OCI-LY7 (cell line): ENCODE data around the gene PCNX3. TPM values are rescaled to one million over a fixed set of nuclear protein-coding genes. Genes with fewer than 3 reads are reported as not detected.

Experiments
- BruUV-seq: library from RNA; stranded (reverse); fragments of 400-500 nt; replicated peaks from 2 replicates; lab custom pipeline; 2021; lab: Mats Ljungman, UMichigan
- CTCF ChIA-PET: fragments of 300-600 bp; sonication (Branson Sonifier 250); formaldehyde crosslinking; loops from one replicate; lab custom pipeline; 2022; ENCODE audit warnings: antibody characterized with exemption; ENCODE audit not compliant: unreplicated experiment; lab: Charles Lee
- POLR2A ChIA-PET: fragments of 300-600 bp; sonication (Branson Sonifier 250); formaldehyde crosslinking; loops from one replicate; lab custom pipeline; 2022; ENCODE audit warnings: antibody characterized with exemption; lab: Charles Lee
- DNase-seq: peaks from one replicate; pipeline ENCODE4 v3.0.0-alpha.2; 2015; ENCODE audit warnings: low spot score
- H2AFZ ChIP-seq: fragments of 200-600 bp; sonication (generic), shearing (Covaris generic); 2 replicates; pipeline ENCODE4 v1.6.1; 2014; ENCODE audit warnings: mild to moderate bottlenecking, antibody characterized with exemption, low read length, moderate library complexity
- H3K27ac ChIP-seq: fragments of 200-600 bp; sonication (generic); 2 replicates; pipeline ENCODE4 v1.5.1; 2014; ENCODE audit warnings: mixed run types, low read depth, mild to moderate bottlenecking, moderate library complexity, low read length, inconsistent platforms; ENCODE audit not compliant: poor library complexity, severe bottlenecking
- H3K36me3 ChIP-seq: fragments of 200-600 bp; sonication (generic); 2 replicates; pipeline ENCODE4 v1.6.1; 2014; ENCODE audit warnings: mild to moderate bottlenecking, antibody characterized with exemption, low read length, moderate library complexity, mixed read lengths; ENCODE audit not compliant: insufficient read depth
- H3K4me1 ChIP-seq: fragments of 200-600 bp; sonication (generic); 2 replicates; pipeline ENCODE4 v1.5.1; 2014; ENCODE audit warnings: mild to moderate bottlenecking, low read length; ENCODE audit not compliant: insufficient read depth, poor library complexity, severe bottlenecking
- H3K4me2 ChIP-seq: fragments of 200-600 bp; sonication (generic); 2 replicates; pipeline ENCODE4 v1.6.1; 2014; ENCODE audit warnings: mild to moderate bottlenecking, low read length
- H3K4me3 ChIP-seq: fragments of 200-600 bp; sonication (generic); 2 replicates; pipeline ENCODE4 v1.5.1; 2014; ENCODE audit warnings: mild to moderate bottlenecking, low read depth, low read length; ENCODE audit not compliant: poor library complexity, severe bottlenecking
- H3K79me2 ChIP-seq: fragments of 200-600 bp; sonication (generic); 2 replicates; pipeline ENCODE4 v1.6.1; 2016; ENCODE audit warnings: low read depth, mild to moderate bottlenecking, low read length, moderate library complexity, mixed read lengths; ENCODE audit not compliant: insufficient read depth
- H3K9me2 ChIP-seq: fragments of 200-600 bp; sonication (generic); 2 replicates; pipeline ENCODE4 v1.6.1; 2016; ENCODE audit warnings: mild to moderate bottlenecking, low read length, mixed read lengths; ENCODE audit not compliant: insufficient read depth
- H3K9me3 ChIP-seq: fragments of 200-600 bp; sonication (generic); 2 replicates; pipeline ENCODE4 v1.6.1; 2014; ENCODE audit warnings: mild to moderate bottlenecking, mixed run types, low read length, mixed read lengths
- H4K20me1 ChIP-seq: fragments of 200-600 bp; sonication (generic); 2 replicates; pipeline ENCODE4 v1.6.1; 2014; ENCODE audit warnings: mild to moderate bottlenecking, antibody characterized with exemption, low read length, moderate library complexity, mixed read lengths; ENCODE audit not compliant: insufficient read depth
- CTCF ChIP-seq: fragments of 200-600 bp; sonication (generic); conservative IDR thresholded peaks from 2 replicates; pipeline ENCODE4 v1.5.1; 2014; ENCODE audit warnings: mild to moderate bottlenecking, antibody characterized with exemption, low read length, moderate library complexity, mixed read lengths
- EZH2phosphoT487 ChIP-seq: fragments of 200-600 bp; sonication (generic); IDR thresholded peaks from 2 replicates; pipeline ENCODE4 v1.6.1; 2018; ENCODE audit warnings: low read depth, borderline replicate concordance, mild to moderate bottlenecking, mixed run types, antibody characterized with exemption, low read length, moderate library complexity, mixed read lengths
- intact Hi-C: fragments of 100-400 bp; cut with micrococcal nuclease; formaldehyde crosslinking; loops from one replicate; pipeline ENCODE4 v1.10.0; 2022; ENCODE audit not compliant: unreplicated experiment
- total RNA-seq, 2 experiments: library from RNA; depleted of rRNA in 1 of 2; stranded (reverse); fragments of >200 nt in 1 of 2; shearing (Covaris generic) in 1 of 2; gene quantifications; 2 replicates each; pipeline ENCODE4 v1.2.3, GENCODE V29; 2014 to 2022

The PCNX3 gene
- total RNA-seq, 2 experiments from 2014 or later: 36.2 to 66.7 TPM

GRCh38 chr11:65651589-65652510 lies 36.3 kb downstream of the PCNX3 start:
- ChIA-PET POLR2A (no interaction called here), CTCF (no interaction called here)
- Histone ChIP-seq H3K4me1 (peaks cover 18% of the 10 kb centered on the region), H3K9me3 (no peaks in the 10 kb centered on the region), H3K79me2 (no peaks in the 10 kb centered on the region), H3K36me3 (peaks cover 84% of the 10 kb centered on the region), H3K9me2 (no peaks in the 10 kb centered on the region), H3K27ac (peak overlapping the region; percentile 57), H4K20me1 (no peaks in the 10 kb centered on the region), H2AFZ (no peak overlapping the region), H3K4me2 (peak overlapping the region; percentile 53; the same call in 1 of the 2 replicates), H3K4me3 (peak overlapping the region; percentile 48)
- no TSS peak for BruUV-seq
- TF ChIP-seq EZH2phosphoT487: no peak
- TF ChIP-seq CTCF: no peak
- no peak for DNase-seq
- intact Hi-C loops: no loop called here

DNA sequence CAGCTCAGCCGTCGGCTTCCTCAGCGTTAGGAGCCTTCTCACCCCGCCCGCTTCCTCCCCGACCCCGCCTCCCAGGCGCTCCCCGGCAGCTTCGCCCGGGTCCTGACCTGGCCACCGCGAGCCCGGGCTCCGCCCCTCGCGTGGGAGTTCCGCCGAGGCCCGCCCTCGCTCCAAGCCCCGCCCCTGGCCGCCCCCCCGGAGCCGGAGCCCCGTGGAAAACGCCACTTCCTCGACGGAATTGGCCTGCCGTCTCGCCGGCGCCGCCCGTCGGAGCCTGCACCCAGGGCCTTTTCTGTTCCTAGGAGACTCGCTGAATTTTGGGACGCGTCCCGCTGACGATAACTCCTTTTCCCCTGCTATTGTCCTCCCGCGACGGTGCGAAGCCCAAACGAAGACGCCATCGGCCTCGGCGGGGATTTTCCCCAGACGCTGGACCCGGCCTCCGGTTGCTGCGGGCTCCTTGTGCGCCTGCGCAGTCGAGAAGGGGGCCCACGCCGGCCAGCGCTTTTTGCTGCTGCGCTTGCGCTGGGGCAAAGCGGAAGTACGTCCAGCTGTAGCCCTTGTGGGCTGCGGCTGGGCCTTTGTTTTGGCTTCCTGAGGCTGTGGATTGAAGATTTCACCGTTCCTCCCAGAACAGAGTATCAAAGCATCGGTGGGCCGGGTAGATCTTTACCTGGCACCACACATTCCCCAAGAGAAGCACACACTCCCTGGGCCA lies 37.1 kb downstream of the PCNX3 start:
- intact Hi-C loops: no loop called here
- H3K36me3 ChIP-seq: peaks cover 92% of the 10 kb centered on the region
- no peaks in the 10 kb centered on the region for H3K9me2 ChIP-seq
- H3K9me3 ChIP-seq: no peaks in the 10 kb centered on the region
- no TSS peak for BruUV-seq
- TF ChIP-seq EZH2phosphoT487 (no peak), CTCF (no peak; the same call in 1 of the 2 replicates)
- H2AFZ ChIP-seq: no peak overlapping the region
- no peaks in the 10 kb centered on the region for H3K79me2 ChIP-seq
- peak overlapping the region; percentile 53 for H3K4me2 ChIP-seq
- peaks cover 18% of the 10 kb centered on the region for H3K4me1 ChIP-seq
- CTCF ChIA-PET: no interaction called here
- H3K4me3 ChIP-seq: peak overlapping the region; percentile 48
- H4K20me1 ChIP-seq: no peaks in the 10 kb centered on the region
- H3K27ac ChIP-seq: peak overlapping the region; percentile 57
- DNase-seq: peak; percentile 76
- POLR2A ChIA-PET: no interaction called here
